Panc1 (cell line): ENCODE results near the gene FKBP14.

Source experiments
- CTCF ChIP-seq: fragments of 450-650 bp; IDR thresholded peaks from 2 replicates; pipeline ENCODE4 v1.5.1; 2017; ENCODE audit warnings: mild to moderate bottlenecking
- POLR2AphosphoS5 ChIP-seq: IDR thresholded peaks from 2 replicates; pipeline ENCODE4 v1.6.1; 2012; ENCODE audit warnings: mild to moderate bottlenecking, low read depth, low read length, moderate library complexity
- TF ChIP-seq, protein P1 (sequence below), 2 experiments: IDR thresholded peaks; 2 replicates each; pipeline ENCODE4 v1.6.1; 2011 to 2012; ENCODE audit warnings: low read depth in 2 of 2, control low read depth in 1 of 2, low read length in 1 of 2, mild to moderate bottlenecking in 1 of 2, moderate library complexity in 1 of 2; ENCODE audit not compliant: insufficient read depth in 1 of 2

- TF ChIP-seq, protein P1, sequence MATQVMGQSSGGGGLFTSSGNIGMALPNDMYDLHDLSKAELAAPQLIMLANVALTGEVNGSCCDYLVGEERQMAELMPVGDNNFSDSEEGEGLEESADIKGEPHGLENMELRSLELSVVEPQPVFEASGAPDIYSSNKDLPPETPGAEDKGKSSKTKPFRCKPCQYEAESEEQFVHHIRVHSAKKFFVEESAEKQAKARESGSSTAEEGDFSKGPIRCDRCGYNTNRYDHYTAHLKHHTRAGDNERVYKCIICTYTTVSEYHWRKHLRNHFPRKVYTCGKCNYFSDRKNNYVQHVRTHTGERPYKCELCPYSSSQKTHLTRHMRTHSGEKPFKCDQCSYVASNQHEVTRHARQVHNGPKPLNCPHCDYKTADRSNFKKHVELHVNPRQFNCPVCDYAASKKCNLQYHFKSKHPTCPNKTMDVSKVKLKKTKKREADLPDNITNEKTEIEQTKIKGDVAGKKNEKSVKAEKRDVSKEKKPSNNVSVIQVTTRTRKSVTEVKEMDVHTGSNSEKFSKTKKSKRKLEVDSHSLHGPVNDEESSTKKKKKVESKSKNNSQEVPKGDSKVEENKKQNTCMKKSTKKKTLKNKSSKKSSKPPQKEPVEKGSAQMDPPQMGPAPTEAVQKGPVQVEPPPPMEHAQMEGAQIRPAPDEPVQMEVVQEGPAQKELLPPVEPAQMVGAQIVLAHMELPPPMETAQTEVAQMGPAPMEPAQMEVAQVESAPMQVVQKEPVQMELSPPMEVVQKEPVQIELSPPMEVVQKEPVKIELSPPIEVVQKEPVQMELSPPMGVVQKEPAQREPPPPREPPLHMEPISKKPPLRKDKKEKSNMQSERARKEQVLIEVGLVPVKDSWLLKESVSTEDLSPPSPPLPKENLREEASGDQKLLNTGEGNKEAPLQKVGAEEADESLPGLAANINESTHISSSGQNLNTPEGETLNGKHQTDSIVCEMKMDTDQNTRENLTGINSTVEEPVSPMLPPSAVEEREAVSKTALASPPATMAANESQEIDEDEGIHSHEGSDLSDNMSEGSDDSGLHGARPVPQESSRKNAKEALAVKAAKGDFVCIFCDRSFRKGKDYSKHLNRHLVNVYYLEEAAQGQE (IDR thresholded peaks at IDR 0.05; ENCODE audit: insufficient read depth in 1 of 2, low read depth in 2 of 2, low read length in 1 of 2) = no peak
- TF ChIP-seq CTCF (no peak), POLR2AphosphoS5 (no peak)
Observed at GRCh38 chr7:29990931-29991330, 35.6 kb downstream of the FKBP14 start.
